Stimulated activated CD4-positive, alpha-beta T cell treated with anti-CD3 and anti-CD28 coated beads, TNF-alpha, amount 100 ng/mL, for 4 hours (primary cell): ENCODE data around the gene BTN3A1.
A peak's percentile ranks its signal among the peaks of the same experiment; 100 is the strongest.
"Not testable (repeated sequence)": the region's sequence is repeated elsewhere in the genome, so short reads cannot be mapped to it uniquely, and the experiment has no call there.

Source experiments
- DNase-seq, 3 experiments: peaks; one replicate each; pipeline ENCODE4 v3.0.0-alpha.2; 2020; ENCODE audit warnings: low read depth in 3 of 3

Gene BTN3A1

DNA sequence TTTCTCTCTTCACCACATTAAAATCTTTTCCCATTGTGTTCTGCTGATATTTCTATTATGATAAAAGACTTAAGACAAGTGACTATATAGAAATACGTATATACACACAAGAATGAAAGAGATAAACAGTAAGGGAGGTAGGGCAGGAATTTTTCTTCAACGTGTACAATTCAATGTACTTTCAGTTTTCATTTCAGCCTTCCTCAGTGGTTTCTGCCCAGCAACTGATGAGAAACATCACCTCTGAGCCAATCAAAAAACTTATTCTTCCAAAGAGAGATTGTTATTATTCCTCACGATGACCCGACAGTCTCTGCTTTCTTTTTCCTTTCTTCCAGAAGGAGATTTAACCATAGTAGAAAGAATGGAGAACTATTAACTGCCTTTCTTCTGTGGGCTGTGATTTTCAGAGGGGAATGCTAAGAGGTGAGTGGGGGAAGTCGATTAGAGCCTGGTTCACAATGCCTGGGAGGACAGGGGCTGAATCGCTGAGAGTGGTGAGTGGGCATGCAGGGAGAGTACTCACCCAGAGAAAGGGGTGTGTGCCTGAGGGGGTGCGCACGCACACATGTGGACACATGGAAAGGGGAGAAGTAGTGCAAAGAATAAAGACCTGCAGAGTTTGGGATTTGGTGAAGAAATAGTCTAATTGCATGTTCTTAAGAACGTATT is at the start of gene BTN3A1:
TSS of gene BTN3A1 (plus strand) at position 289 of the 672 bp plus-strand sequence. CDS start 3,289 bp downstream, outside the sequence.
- peak in 2 of 3 experiments; percentile 29 to 44 for DNase-seq

GRCh38 chr6:26352315-26352714 is 49.8 kb upstream of the BTN3A1 start:
- no peak for DNase-seq

DNA sequence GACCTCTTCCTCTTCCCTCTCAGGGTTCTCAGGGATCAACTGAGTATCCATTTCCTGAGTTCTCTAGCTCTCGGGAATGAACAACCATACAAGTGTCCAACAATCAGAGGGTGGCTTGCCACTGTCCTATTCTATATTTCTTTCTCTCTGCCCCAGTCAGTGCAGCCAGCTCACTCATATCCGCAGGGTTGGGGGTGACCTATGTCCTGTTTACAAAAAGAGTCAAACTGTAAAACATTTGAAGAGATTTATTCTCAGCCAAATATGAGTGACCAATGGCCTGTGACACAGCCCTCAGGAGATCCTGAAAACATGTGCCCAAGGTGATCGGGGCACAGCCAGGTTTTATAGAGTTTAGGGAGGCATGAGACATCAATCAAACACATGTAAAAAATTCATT is 47.9 kb upstream of the BTN3A1 start:
- DNase-seq: no peak

DNA sequence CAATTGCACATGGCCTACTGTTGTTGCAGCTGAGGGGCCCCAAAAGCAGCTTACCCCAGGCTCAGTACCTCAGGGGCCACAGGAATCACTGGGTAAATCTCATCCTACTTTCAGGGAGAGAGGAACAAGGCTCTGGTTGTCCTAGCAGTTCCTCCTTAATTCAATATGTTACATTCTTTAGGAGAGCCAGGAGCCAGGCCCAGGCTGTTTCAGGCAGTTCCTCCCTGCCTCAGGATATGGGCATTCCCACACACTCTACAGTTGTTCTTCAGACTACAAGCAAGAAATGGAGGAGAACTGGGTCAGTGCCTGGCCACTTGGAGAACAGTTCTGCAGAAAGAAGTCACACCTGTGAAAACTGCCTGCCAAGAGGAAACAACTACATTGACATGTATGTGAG is 46.7 kb upstream of the BTN3A1 start:
- DNase-seq: no peak

- DNase-seq: not testable (repeated sequence)
Observed at GRCh38 chr6:26357543-26357942, 44.5 kb upstream of the BTN3A1 start.

DNA sequence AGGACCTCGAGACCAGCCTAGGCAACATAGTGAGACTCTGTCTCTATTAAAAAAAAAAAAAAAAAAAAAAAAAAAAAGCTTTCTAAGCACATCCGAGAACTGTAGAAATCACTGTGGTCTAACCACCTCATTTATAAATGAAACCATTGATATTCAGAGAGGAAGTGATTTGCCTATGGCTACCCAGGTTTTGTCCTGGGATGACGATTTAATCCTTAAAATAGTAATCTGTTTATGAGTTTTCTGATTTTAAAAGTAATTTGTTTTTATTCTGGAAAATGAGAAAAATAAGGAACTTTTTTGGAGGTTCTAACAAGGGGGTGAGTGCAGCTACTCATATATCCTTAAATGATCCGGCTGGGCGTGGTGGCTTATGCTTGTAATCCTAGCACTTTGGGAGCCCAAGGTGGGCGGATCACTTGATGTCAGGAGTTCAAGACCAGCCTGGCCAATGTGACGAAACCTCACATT is 43.5 kb upstream of the BTN3A1 start:
- no peak for DNase-seq

GRCh38 chr6:26359765-26360164 is 42.3 kb upstream of the BTN3A1 start:
- DNase-seq: no peak

GRCh38 chr6:26360451-26361416 is 41.3 kb upstream of the BTN3A1 start:
- DNase-seq: no peak

DNA sequence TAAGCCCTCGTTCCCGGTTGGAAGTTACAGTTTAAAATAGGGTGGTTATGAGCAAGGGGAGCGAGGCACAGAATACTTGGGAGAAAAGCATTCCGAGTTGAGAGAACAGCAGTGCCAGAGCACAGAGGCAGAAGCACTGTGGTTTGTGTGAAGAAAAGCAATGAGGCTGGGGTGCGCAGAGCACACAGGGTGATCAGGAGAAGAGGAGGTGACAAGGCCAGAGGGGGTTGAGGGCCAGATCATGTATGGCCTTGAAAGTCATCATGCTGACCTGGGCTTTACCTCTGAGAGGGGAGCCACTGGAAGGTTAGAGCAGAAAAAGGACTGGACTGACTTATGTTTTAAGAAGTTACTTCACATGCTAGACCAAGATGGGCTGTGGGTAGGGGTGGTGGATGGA is 40.5 kb upstream of the BTN3A1 start:
- DNase-seq: no peak

DNA sequence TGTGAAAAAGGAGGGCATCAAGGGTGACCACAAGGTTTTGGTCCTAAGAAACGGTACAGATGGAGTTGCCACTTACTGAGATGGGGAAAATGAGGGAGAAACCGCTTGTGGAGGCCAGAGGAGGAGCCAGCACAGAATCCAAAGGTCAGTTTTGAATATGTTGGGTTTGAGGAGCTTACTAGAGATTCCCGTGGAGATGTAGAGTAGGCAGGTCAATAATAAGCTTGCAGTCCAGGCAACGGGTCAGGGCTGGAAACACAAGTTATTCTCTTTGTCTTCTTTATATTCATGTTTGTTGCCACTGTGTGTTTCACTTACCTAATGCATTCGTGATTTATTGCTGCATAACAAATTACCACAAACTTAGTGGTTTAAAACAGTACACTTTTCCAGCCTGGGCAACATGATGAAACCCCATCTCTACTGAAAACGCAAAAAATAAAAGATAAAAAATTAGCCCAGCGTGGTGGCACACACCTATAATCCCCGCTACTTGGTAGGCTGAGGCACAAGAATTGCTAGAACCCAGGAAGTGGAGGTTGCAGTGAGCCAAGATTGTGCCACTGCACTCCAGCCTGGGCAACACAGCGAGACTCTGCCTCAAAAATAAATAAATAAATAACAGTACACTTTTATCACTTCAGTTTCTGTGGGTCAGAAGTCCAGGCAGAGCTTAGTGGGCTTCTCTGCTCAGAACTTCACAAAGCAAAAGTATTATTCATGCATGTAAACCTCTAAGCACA is 39.8 kb upstream of the BTN3A1 start:
- no peak for DNase-seq

GRCh38 chr6:26362836-26363220 is 39.2 kb upstream of the BTN3A1 start:
- no peak for DNase-seq

- DNase-seq: no peak
Observed at GRCh38 chr6:26363882-26364701, 38.0 kb upstream of the BTN3A1 start.

DNA sequence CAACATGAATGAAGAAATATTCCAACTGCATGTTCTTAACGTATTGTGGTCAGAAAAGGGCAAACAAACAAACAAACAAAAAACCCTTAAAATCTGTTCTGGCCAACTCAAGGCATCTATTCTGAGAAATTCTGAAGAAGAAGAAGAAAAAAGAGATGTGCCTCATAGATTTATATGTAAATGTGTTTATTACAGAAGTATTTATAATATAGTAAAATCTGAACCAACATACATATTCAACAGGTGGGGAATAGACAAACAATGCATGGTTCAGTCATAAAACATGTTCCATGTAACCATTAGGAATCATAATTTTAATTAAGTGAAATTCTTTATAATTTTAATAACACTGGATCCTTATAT is 36.5 kb upstream of the BTN3A1 start:
- DNase-seq: no peak

DNA sequence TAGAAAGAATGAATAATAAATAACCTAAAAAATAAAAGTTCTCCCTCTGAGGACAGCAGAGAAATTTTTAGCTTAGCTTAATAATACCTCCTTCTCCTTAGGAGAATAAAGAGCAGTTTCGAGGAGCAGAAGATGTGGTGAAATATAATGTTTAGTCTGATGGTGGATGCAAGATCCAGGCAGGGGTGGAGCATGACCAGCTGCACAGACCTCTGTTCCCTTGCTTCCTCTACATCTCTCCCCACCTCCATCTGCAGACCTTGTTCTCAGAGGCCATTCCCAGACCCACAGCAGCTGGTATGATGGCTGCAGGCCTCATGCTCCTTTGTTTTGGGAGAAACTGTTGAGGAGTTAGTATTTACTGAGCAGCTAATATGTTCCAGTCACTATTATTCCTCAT is 35.6 kb upstream of the BTN3A1 start:
- no peak for DNase-seq

DNA sequence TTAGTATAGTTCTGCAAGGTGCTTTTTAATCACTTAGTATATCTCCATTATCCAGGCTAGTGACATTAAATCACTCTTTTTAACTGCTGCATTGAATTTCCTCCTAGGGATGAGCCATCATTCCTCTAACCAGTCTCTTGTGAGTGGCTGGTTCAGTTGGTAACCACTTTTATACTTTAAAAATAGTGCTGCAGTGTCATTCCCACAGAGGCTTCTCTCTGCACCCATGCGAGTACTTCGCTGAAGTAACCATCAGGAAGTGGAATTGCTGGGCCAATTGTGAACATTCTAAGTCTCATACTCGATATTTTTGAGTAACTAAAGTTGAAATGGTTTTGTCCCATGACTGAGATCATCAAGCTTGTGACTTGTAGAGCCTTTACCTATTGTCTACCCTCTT is 35.0 kb upstream of the BTN3A1 start:
- DNase-seq: no peak

DNA sequence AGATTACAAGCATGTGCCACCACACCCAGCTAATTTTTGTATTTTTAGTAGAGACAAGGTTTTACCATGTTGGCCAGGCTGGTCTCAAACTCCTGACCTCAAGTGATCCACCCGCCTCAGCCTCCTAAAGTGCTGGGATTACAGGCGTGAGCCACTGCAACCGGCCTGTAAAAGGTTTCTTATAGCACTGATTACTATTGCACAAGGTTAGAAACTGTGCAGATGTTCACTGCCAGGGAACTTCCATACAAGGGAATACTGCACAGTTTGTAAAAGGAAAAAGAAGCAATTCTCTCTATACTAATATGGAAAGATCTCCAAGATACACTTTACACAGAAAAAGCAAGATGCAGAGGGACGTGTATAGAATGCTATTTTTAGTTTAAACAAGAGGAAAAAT is 30.3 kb upstream of the BTN3A1 start:
- DNase-seq: not testable (repeated sequence)

GRCh38 chr6:26372308-26373144 is 29.5 kb upstream of the BTN3A1 start:
- DNase-seq: no peak

- no peak for DNase-seq
Observed at GRCh38 chr6:26375270-26375669, 26.8 kb upstream of the BTN3A1 start.

DNA sequence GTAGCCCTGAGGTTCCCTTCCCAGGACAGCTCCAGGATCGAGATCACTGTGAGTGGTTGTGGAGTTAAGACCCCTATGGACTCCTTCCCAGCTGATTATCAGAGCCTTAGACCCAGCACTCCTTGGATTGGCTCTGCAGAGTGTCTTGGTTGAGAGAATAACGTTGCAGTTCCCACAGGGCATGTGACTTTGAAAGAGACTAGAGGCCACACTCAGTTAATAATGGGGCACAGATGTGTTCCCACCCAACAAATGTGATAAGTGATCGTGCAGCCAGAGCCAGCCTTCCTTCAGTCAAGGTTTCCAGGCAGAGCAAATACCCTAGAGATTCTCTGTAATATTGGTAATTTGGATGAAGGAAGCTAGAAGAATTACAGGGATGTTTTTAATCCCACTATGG is 24.4 kb upstream of the BTN3A1 start:
- no peak for DNase-seq

DNA sequence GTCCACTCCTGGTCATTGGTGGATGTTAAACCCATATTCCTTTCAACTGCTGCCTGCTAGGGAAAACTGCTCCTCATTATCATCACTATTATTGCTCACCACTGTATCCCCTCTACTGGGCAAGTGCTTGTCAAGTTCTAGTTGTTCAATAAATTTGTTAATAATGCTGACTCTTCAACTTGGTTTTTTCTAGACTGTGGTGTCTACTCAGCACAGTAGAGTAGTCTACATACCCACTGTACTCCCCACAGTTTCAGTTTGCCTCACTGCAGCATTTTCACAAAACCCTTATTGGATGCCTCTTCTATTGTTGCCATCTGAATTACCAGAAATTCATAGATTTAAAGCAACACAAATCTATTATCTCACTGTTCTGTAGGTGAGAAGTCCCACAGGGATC is 23.9 kb upstream of the BTN3A1 start:
- not testable (repeated sequence) for DNase-seq
